HFF-Myc (cell line): ENCODE data around the gene TMEM45A.

Source experiments
- DNase-seq: peaks from one replicate; pipeline ENCODE4 v3.0.0-alpha.2; 2011; ENCODE audit warnings: low read depth; ENCODE audit errors: extremely low read depth
- H3K4me3 ChIP-seq: replicated peaks from 2 replicates; pipeline ENCODE4 v1.5.1; 2011; ENCODE audit warnings: low read depth, mild to moderate bottlenecking, control low read depth, low read length
- CTCF ChIP-seq: IDR thresholded peaks from 2 replicates; pipeline ENCODE4 v1.5.1; 2012; ENCODE audit warnings: mild to moderate bottlenecking, low read depth, low read length, control low read depth; ENCODE audit errors: missing control alignments

The TMEM45A gene

DNA sequence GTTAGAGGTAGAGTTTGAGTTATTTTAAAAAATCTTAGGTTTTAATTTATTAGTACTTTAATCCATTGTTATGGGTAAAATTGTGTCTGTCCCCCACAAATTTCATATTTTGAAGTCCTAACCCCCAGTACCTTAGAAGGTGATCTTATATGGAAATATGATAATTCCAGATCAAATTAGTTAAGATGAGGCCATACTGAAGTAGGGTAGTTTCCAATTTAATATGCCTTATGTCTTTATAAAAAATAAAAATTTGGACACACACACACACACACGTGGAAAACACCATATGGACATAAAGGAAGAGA, 98.4 kb downstream of the TMEM45A start:
- no peak for TF ChIP-seq CTCF
- no peak for DNase-seq
- no peak overlapping the region for H3K4me3 ChIP-seq

- H3K4me3 ChIP-seq: no peak overlapping the region
- no peak for DNase-seq
- TF ChIP-seq CTCF: no peak
These were observed 99.0 kb downstream of the TMEM45A start for GRCh38 chr3:100591411-100591810.

DNA sequence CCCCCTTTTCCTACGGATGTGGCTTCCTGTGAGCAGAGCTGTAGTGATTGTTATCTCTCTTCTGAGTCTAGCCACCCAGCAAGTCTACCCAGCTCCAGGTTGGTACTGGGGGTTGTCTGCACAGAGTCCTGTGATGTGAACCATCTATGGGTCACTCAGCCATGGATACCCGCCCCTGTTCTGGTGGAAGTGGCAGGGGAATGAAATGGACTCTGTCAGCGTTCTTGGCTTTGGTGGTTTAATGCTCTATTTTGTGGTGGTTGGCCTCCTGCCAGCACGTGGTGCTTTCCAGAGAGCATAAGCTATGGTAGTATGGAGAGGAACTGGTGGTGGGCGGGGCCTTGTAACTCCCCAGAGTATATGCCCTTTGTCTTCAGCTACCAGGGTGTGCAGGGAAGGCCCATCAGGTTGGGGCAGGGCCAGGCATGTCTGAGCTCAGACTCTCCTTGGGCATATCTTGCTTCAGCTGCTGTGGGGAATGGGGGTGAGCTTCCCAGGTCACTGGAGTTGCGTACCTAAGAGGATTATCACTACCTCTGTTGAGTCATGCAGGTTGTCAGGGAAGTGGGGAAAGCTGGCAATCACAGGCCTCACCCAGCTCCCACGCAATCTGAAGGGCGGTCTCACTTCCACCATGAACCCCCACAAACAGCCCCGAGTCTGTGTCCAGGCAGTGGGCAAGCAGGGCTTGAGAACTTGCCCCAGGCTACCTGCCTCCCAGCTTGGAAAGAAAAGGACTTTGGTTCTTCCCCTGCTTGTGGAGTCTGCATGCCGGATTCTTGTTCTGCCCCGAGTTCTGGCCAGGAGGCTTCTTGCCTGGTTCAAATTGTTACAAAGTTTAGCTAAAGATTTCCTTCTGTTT, 108.0 kb downstream of the TMEM45A start:
- TF ChIP-seq CTCF: no peak
- H3K4me3 ChIP-seq: no peak overlapping the region
- DNase-seq: no peak

GRCh38 chr3:100602506-100603444, 110.4 kb downstream of the TMEM45A start:
- no peak overlapping the region for H3K4me3 ChIP-seq
- no peak for DNase-seq

DNA sequence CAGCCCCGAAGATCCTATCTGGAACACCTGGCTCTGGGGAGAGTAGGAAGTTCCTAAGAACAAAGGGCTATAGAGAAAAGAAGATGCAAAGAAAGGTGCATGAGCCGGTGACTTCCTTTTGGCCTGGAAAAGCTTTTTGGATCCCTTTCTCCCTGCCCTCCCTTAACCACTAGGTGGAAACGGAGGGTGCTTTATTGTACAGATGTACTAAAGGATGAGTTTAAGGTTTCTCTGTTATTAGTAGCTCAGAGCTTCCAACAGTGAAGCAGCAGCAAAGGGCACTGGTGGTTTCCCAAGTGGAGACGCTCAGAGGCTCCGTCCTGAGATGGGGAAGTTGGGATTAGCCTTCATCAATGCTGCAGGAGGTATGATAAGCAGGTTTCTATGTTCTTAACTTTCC, 111.0 kb downstream of the TMEM45A start:
- H3K4me3 ChIP-seq: no peak overlapping the region
- peak; percentile 58 for TF ChIP-seq CTCF
- no peak for DNase-seq

More at GRCh38 chr3:100602506-100603444, 110.4 kb downstream of the TMEM45A start:
- TF ChIP-seq CTCF: no peak

DNA sequence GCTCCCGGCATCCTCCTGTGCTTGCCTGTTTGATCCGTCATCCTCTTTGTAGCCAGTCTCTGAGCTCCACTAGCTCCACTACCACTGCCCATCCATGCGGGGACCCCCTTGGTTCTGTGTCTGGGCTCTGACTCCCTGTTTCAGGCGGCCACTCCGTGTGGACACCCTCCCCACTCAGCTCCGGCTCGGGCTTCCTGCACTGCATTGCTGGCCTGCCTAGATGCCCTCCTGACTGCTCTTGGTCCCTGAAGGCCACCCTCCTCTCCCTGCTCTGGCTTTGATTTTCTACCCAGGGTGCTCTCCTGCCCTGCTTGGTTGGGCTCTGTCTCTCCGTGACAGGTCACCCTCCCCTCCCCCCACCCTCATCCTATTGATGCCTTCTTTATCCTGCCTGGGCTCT, 112.9 kb downstream of the TMEM45A start:
- H3K4me3 ChIP-seq: no peak overlapping the region
- TF ChIP-seq CTCF: no peak
- no peak for DNase-seq
